GM18517 (cell line): ENCODE results near the gene CIB1.
A peak's percentile ranks its signal among the peaks of the same experiment; 100 is the strongest.
"Not testable (repeated sequence)": the region's sequence is repeated elsewhere in the genome, so short reads cannot be mapped to it uniquely, and the experiment has no call there.

ENCODE experiments used
- ATAC-seq: cut with Tn5 transposase; IDR thresholded peaks from one replicate; pipeline ENCODE4 v1.9.1; 2021; ENCODE audit warnings: mild to moderate bottlenecking, moderate library complexity; ENCODE audit not compliant: unreplicated experiment

CIB1 gene

GRCh38 chr15:90201130-90201943, 32.4 kb downstream of the CIB1 start, which contains the start of gene SEMA4B:
TSS of gene SEMA4B (plus strand) at chr15:90201330. CDS start at chr15:90201579, 249 bp downstream.
- ATAC-seq, result peak; percentile 85

- ATAC-seq, result no peak
Observed at GRCh38 chr15:90200534-90201129, 33.1 kb downstream of the CIB1 start.

- no peak for ATAC-seq
Observed at GRCh38 chr15:90194655-90195054, 39.1 kb downstream of the CIB1 start.

GRCh38 chr15:90192961-90193786, 40.6 kb downstream of the CIB1 start:
- ATAC-seq, result no peak

- peak; percentile 69 for ATAC-seq
Observed at GRCh38 chr15:90191794-90192509, 41.8 kb downstream of the CIB1 start.

GRCh38 chr15:90191344-90191687, 42.4 kb downstream of the CIB1 start:
- no peak for ATAC-seq

GRCh38 chr15:90190606-90191343, 43.0 kb downstream of the CIB1 start:
- no peak for ATAC-seq

- no peak for ATAC-seq
Observed at GRCh38 chr15:90189781-90190467, 43.8 kb downstream of the CIB1 start.

GRCh38 chr15:90188914-90189748, 44.6 kb downstream of the CIB1 start:
- no peak for ATAC-seq

GRCh38 chr15:90188065-90188464, 45.7 kb downstream of the CIB1 start:
- not testable (repeated sequence) for ATAC-seq

GRCh38 chr15:90187257-90187868, 46.4 kb downstream of the CIB1 start:
- no peak for ATAC-seq

- peak; percentile 49 for ATAC-seq
Observed at GRCh38 chr15:90184786-90185704, 48.7 kb downstream of the CIB1 start.

- ATAC-seq, result peak; percentile 71
Observed at GRCh38 chr15:90184119-90184785, 49.5 kb downstream of the CIB1 start.

GRCh38 chr15:90181776-90182175, 52.0 kb downstream of the CIB1 start:
- ATAC-seq, result no peak
